ENCODE data around the gene NDFIP1. TPM values are rescaled to one million over a fixed set of nuclear protein-coding genes. Genes with fewer than 3 reads are reported as not detected.

NDFIP1 gene
- total and polyA plus RNA-seq, 2 of the 13 experiments (the other 11 are each of a cell fraction or from before 2014, with no cell fraction given): 12.4 to 15.7 TPM

GRCh38 chr5:142065273-142065672 lies 43.3 kb upstream of the NDFIP1 start:
- WGBS (ENCODE audit: low lambda C conversion rate): 0% methylated on average over 1 of the region's 2 CpGs
- H4K20me1 ChIP-seq (ENCODE audit: insufficient read depth, low read length): no peaks in the 10 kb centered on the region
- CTCF ChIA-PET (ENCODE audit: low intra/inter-chr PET ratio, low total read pairs): no interaction called here
- FAIRE-seq: no peak
- H3K27ac ChIP-seq (ENCODE audit: extremely low read length, insufficient read depth, low read length): no peak overlapping the region
- H3K79me2 ChIP-seq (ENCODE audit: insufficient read depth, low read length): no peaks in the 10 kb centered on the region
- ATAC-seq: peak; percentile 80
- H3K27me3 ChIP-seq (ENCODE audit: control insufficient read depth in 1 of 2, insufficient read depth in 2 of 2, low read length in 2 of 2): peaks cover 0 to 16% of the 10 kb centered on the region in 2 experiments; a peak in 3 of 5 replicates
- H3K4me3 ChIP-seq (replicated peaks in 1 of 3; ENCODE audit: insufficient read depth in 1 of 3, low read depth in 2 of 3, low read length in 3 of 3): no peak overlapping the region
- DNase-seq (ENCODE audit: low spot score): peak; percentile 54
- intact Hi-C loops (cut with micrococcal nuclease; ENCODE audit: unreplicated experiment) (no loop called here), in situ Hi-C loops (cut with HindIII; ENCODE audit: extremely low pct_ligation_motif_present, low pct_unique_long_range_greater_than_20kb) (no loop called here)
- no TSS peak for BruUV-seq (replicated peaks)
- peaks cover 12% of the 10 kb centered on the region; the same call in 1 of the 2 replicates for H3K4me1 ChIP-seq (ENCODE audit: insufficient read depth, low read length)
- no peak overlapping the region for H3K4me2 ChIP-seq (ENCODE audit: low read depth, low read length)
- POLR2A ChIA-PET: no interaction called here
- H2AFZ ChIP-seq (ENCODE audit: low read length): no peak overlapping the region
- no peak overlapping the region for H3K9ac ChIP-seq (ENCODE audit: insufficient read depth, low read depth, low read length)
- H3K9me3 ChIP-seq (ENCODE audit: low read length): no peaks in the 10 kb centered on the region
- H3K36me3 ChIP-seq (replicated peaks in 1 of 2; ENCODE audit: control insufficient read depth in 1 of 2, insufficient read depth in 2 of 2, low read length in 2 of 2): no peaks in the 10 kb centered on the region
- TF ChIP-seq RFX5 (IDR thresholded peaks at IDR 0.05; ENCODE audit: low read depth, low read length): peak; percentile 84
- no peak for TF ChIP-seq ZNF326 (CRISPR knock-in tag; IDR thresholded peaks at IDR 0.05; ENCODE audit: borderline replicate concordance)
- TF ChIP-seq ZNF205 (CRISPR knock-in tag; IDR thresholded peaks at IDR 0.05): no peak
- peak; percentile 27 for TF ChIP-seq RBM22 (optimal IDR thresholded peaks at IDR 0.05; ENCODE audit: low read length)
- TF ChIP-seq RFX3 (CRISPR knock-in tag; IDR thresholded peaks at IDR 0.05): peak; percentile 79
- peak; percentile 77 for TF ChIP-seq RFX1 (IDR thresholded peaks at IDR 0.05)
- 0 out of 4 replicates have a peak, but pooled peaks of 1 of the 2 experiments have one; percentile 2 for TF ChIP-seq ATF4 (CRISPR knock-in tag; IDR thresholded peaks at IDR 0.05)
- TF ChIP-seq, protein P1, sequence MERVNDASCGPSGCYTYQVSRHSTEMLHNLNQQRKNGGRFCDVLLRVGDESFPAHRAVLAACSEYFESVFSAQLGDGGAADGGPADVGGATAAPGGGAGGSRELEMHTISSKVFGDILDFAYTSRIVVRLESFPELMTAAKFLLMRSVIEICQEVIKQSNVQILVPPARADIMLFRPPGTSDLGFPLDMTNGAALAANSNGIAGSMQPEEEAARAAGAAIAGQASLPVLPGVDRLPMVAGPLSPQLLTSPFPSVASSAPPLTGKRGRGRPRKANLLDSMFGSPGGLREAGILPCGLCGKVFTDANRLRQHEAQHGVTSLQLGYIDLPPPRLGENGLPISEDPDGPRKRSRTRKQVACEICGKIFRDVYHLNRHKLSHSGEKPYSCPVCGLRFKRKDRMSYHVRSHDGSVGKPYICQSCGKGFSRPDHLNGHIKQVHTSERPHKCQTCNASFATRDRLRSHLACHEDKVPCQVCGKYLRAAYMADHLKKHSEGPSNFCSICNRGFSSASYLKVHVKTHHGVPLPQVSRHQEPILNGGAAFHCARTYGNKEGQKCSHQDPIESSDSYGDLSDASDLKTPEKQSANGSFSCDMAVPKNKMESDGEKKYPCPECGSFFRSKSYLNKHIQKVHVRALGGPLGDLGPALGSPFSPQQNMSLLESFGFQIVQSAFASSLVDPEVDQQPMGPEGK (CRISPR knock-in tag; IDR thresholded peaks at IDR 0.05): peak; percentile 51; the same call in 1 of the 2 replicates
